GM12878 (cell line): ENCODE data around the gene TEX22. TPM values are rescaled to one million over a fixed set of nuclear protein-coding genes. Genes with fewer than 3 reads are reported as not detected.

ENCODE experiments used
- ATAC-seq: fragments of 200-7000 bp; cut with Tn5 transposase; 3 replicates; pipeline ENCODE4 v1.9.1; 2020; ENCODE audit warnings: mild to moderate bottlenecking, moderate library complexity
- BruUV-seq: library from RNA; stranded (reverse); fragments of 400-500 nt; replicated peaks from 2 replicates; lab custom pipeline; 2021; lab: Mats Ljungman, UMichigan
- CTCF ChIA-PET: fragments of 300-600 bp; sonication (Branson Sonifier 250); formaldehyde crosslinking; extraction: SDS; loops from one replicate; lab custom pipeline; 2021; ENCODE audit warnings: inconsistent platforms; lab: Yijun Ruan, JAX
- POLR2A ChIA-PET: fragments of 350-600 bp; formaldehyde crosslinking; extraction: SDS; loops from one replicate; lab custom pipeline; 2021; ENCODE audit warnings: inconsistent platforms; lab: Charles Lee
- RAD21 ChIA-PET: fragments of 300-600 bp; sonication (Branson Sonifier 250); formaldehyde crosslinking; loops from one replicate; lab custom pipeline; 2023; ENCODE audit warnings: antibody characterized with exemption; ENCODE audit not compliant: unreplicated experiment; lab: Charles Lee
- SMC1A ChIA-PET: fragments of 300-600 bp; sonication (Branson Sonifier 250); formaldehyde crosslinking; loops from one replicate; lab custom pipeline; 2023; ENCODE audit not compliant: unreplicated experiment, uncharacterized antibody; lab: Charles Lee
- DNase-seq: peaks from one replicate; pipeline ENCODE4 v3.0.0-alpha.2; 2011; ENCODE audit warnings: low read depth, low spot score
- FAIRE-seq: peaks from 3 replicates; lab custom pipeline; 2011; peaks lifted over from hg19 to GRCh38; lab: Jason Lieb, UNC
- H2AFZ ChIP-seq: 2 replicates; pipeline ENCODE4 v1.6.0; 2011; ENCODE audit warnings: low read depth, low read length, control low read depth; ENCODE audit not compliant: control insufficient read depth
- H3K27ac ChIP-seq: 2 replicates; pipeline ENCODE4 v1.5.1; 2011; ENCODE audit warnings: control low read depth; ENCODE audit not compliant: control insufficient read depth, insufficient read depth
- H3K27me3 ChIP-seq, 2 experiments: replicated peaks in 1 of 2; 2 replicates each; pipeline versions ENCODE4 v1.6.0 to v1.6.1; 2011; ENCODE audit warnings: low read length in 1 of 2; ENCODE audit not compliant: control insufficient read depth in 2 of 2, insufficient read depth in 2 of 2
- H3K36me3 ChIP-seq, 2 experiments: 2 replicates each; pipeline ENCODE4 v1.5.1; 2011; ENCODE audit warnings: low read length in 1 of 2; ENCODE audit not compliant: control insufficient read depth in 2 of 2, insufficient read depth in 2 of 2
- H3K4me1 ChIP-seq: 2 replicates; pipeline ENCODE4 v1.6.1; 2011; ENCODE audit warnings: mild to moderate bottlenecking, low read length, moderate library complexity, mixed read lengths; ENCODE audit not compliant: control insufficient read depth, insufficient read depth
- H3K4me2 ChIP-seq: 2 replicates; pipeline ENCODE4 v1.6.0; 2011; ENCODE audit warnings: control low read depth; ENCODE audit not compliant: control insufficient read depth, insufficient read depth
- H3K4me3 ChIP-seq: fragments of 200-600 bp; sonication (generic); 2 replicates; pipeline ENCODE4 v1.5.1; 2016
- H3K79me2 ChIP-seq: 2 replicates; pipeline ENCODE4 v1.6.0; 2011; ENCODE audit warnings: low read length; ENCODE audit not compliant: control insufficient read depth, insufficient read depth
- H3K9ac ChIP-seq: 2 replicates; pipeline ENCODE4 v1.8.0; 2011; ENCODE audit warnings: low read length, control low read depth, mixed read lengths; ENCODE audit not compliant: control insufficient read depth, insufficient read depth
- H3K9me3 ChIP-seq: replicated peaks from 3 replicates; pipeline ENCODE4 v1.5.1; 2011; ENCODE audit warnings: mild to moderate bottlenecking, low read length; ENCODE audit not compliant: control insufficient read depth, insufficient read depth
- H4K20me1 ChIP-seq: 2 replicates; pipeline ENCODE4 v1.6.0; 2011; ENCODE audit not compliant: control insufficient read depth, insufficient read depth
- CHD1 ChIP-seq: IDR thresholded peaks from 2 replicates; pipeline ENCODE4 v1.6.1; 2012; ENCODE audit warnings: low read depth, low read length, improper control_type of control experiment
- E4F1 ChIP-seq: fragments of 450-650 bp; IDR thresholded peaks from 2 replicates; pipeline ENCODE4 v1.6.1; 2018; ENCODE audit warnings: borderline replicate concordance, mild to moderate bottlenecking; ENCODE audit not compliant: partially characterized antibody
- HDGF ChIP-seq: fragments of 450-650 bp; IDR thresholded peaks from 2 replicates; pipeline ENCODE4 v1.6.1; 2016; ENCODE audit warnings: antibody characterized with exemption
- IKZF1 ChIP-seq: fragments of 450-650 bp; conservative IDR thresholded peaks from 2 replicates; pipeline ENCODE4 v1.6.1; 2017; ENCODE audit warnings: antibody characterized with exemption, mild to moderate bottlenecking
- NBN ChIP-seq: fragments of 450-650 bp; IDR thresholded peaks from 2 replicates; pipeline ENCODE4 v1.6.1; 2016
- PAX5 ChIP-seq: IDR thresholded peaks from 2 replicates; pipeline ENCODE4 v1.6.1; 2011; ENCODE audit warnings: low read depth, low read length, borderline replicate concordance
- POLR2A ChIP-seq: IDR thresholded peaks from 2 replicates; pipeline ENCODE4 v1.6.1; 2011; ENCODE audit warnings: low read depth, mild to moderate bottlenecking, low read length
- TCF7 ChIP-seq: IDR thresholded peaks from 2 replicates; pipeline ENCODE4 v1.6.1; 2014; ENCODE audit warnings: antibody characterized with exemption, borderline replicate concordance
- WGBS: methylation state at CpG from one replicate; pipeline ENCODE4 v1.1.6; 2016; ENCODE audit warnings: low lambda C conversion rate; ENCODE audit not compliant: insufficient replicate concordance, insufficient coverage; ENCODE audit errors: missing lambda C conversion rate; 5-methylcytosine and 5-hydroxymethylcytosine counted together
- in situ Hi-C: fragments of 300-500 bp; cut with MboI; formaldehyde crosslinking; loops from 9 replicates; pipeline ENCODE4 v1.14.3; 2018; ENCODE audit warnings: mixed read lengths
- intact Hi-C: fragments of 100-400 bp; cut with micrococcal nuclease; formaldehyde crosslinking; loops from one replicate; pipeline ENCODE4 v1.14.2; 2022; ENCODE audit not compliant: unreplicated experiment
- polyA plus RNA-seq, 11 experiments: library from polyadenylated mRNA; depleted of rRNA in 4 of 11; unstranded in 6 of 11; stranded (reverse) in 5 of 11; fragments of >200 nt; fragmentation: Nextera tagmentation in 4 of 11; fragmentation: Illumina TruSeq in 1 of 11; extraction: Ambion mirVana in 4 of 11; extraction: Trizol in 1 of 11; gene quantifications; 1 replicate in 1 of 11; 2 replicates in 10 of 11; pipeline versions ENCODE4 v1.2.1 to v1.2.3, GENCODE V29; 2011 to 2016; ENCODE audit warnings: inconsistent platforms in 2 of 11, missing spikeins in 2 of 11, low read depth in 1 of 11
- total RNA-seq, 4 experiments: library from RNA; depleted of rRNA in 3 of 4; stranded (reverse); fragments of >200 nt in 3 of 4; fragmentation: Illumina TruSeq in 1 of 4; extraction: Trizol in 1 of 4; gene quantifications; 2 replicates each; pipeline versions ENCODE4 v1.2.1 to v1.2.3, GENCODE V29; 2013 to 2021

The TEX22 gene
- total and polyA plus RNA-seq, 10 of the 15 experiments (the other 5 are each of a cell fraction or from before 2014, with no cell fraction given), result 0.02 to 4.0 (median 0.63) TPM; not detected in 1

GRCh38 chr14:105424861-105425260, 26.5 kb downstream of the TEX22 start:
- no peak overlapping the region for H3K4me3 ChIP-seq
- H3K27me3 ChIP-seq, result no peaks in the 10 kb centered on the region
- POLR2A ChIA-PET, result no interaction called here
- in situ Hi-C loops (no loop called here), intact Hi-C loops (no loop called here)
- H3K9ac ChIP-seq, result no peak overlapping the region
- CTCF ChIA-PET, result interaction anchor here (1.5 kb wide), 1 partner anchor 56 kb away, joined by 5 read pairs; no protein-coding TSS in a partner anchor
- DNase-seq, result no peak
- peaks cover 4 to 6% of the 10 kb centered on the region in 2 experiments; a peak in 3 of 4 replicates for H3K36me3 ChIP-seq
- H3K9me3 ChIP-seq, result no peaks in the 10 kb centered on the region; the same call in 2 of the 3 replicates
- SMC1A ChIA-PET, result no interaction called here
- 92% methylated on average over 12 of the region's 12 CpGs for WGBS
- no peak for FAIRE-seq
- no peak for ATAC-seq
- BruUV-seq, result no TSS peak
- no peak overlapping the region for H3K27ac ChIP-seq
- RAD21 ChIA-PET, result no interaction called here
- no peak overlapping the region for H2AFZ ChIP-seq
- H3K79me2 ChIP-seq, result peaks cover 57% of the 10 kb centered on the region
- H4K20me1 ChIP-seq, result no peaks in the 10 kb centered on the region; the same call in 1 of the 2 replicates
- no peak overlapping the region for H3K4me2 ChIP-seq
- TF ChIP-seq CHD1 (no peak), TCF7 (no peak), IKZF1 (no peak), PAX5 (no peak), HDGF (no peak), POLR2A (0 out of 2 replicates have a peak, but pooled peaks have one; percentile 26), NBN (no peak), E4F1 (no peak)
- peaks cover 11% of the 10 kb centered on the region for H3K4me1 ChIP-seq
